ENCODE results near the gene ABCF3. TPM values are rescaled to one million over a fixed set of nuclear protein-coding genes. Genes with fewer than 3 reads are reported as not detected.

ABCF3 gene
- polyA plus RNA-seq, 1 donor, result 53.2 TPM

DNA sequence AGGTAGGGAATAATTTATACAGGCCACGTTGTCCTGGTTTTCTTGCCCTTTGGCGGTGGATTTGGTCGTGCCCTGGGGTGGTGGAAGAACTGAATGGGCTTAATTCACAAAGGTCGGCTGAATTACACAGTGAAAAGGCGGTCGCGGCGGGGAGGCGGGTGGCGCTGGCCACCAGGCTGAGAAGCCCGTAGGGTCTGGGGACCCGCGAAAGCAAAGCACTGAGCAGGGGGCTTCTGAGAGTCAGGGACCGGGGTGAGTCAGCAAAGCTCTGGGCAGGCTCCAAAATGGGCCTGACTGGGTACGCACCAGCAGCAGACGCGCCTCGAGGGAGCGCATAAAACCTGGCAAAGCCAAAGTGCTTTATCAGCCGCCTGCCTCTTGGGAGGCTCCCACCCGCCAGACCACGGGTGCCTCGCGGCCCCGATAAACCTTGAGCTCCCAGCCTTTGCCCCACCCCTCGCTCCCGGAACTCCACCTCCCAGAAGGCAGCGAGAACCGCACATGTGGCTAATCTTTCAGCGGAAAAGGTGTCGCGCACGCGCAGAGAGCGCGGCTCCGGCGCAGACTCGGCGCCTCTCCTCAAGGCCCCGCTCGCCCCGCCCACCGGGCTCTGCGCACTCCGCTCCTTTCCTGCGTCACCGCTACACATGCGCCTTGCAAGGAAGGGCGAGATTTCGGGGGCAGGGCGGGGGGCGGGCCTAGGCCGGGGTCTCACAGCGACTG, 377 bp upstream of the ABCF3 start:
- DNase-seq (ENCODE audit: low read depth), result peak; percentile 99

DNA sequence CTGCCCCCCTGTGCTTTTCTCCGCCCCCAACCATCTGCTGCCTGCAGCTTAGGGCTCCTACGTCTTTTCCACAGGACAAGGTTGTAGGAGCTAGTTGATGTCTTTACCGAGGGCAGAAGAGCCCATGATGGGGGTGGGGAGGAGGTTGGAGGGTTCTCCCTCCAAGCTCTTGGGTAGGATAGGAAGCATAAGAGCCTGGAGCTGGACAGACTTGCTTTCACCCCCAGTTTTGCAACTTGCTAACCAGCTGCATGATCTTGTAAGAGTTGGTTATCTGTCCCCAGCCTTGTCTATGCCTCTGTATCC, 856 bp downstream of the ABCF3 start:
- DNase-seq (ENCODE audit: low read depth), result no peak

DNA sequence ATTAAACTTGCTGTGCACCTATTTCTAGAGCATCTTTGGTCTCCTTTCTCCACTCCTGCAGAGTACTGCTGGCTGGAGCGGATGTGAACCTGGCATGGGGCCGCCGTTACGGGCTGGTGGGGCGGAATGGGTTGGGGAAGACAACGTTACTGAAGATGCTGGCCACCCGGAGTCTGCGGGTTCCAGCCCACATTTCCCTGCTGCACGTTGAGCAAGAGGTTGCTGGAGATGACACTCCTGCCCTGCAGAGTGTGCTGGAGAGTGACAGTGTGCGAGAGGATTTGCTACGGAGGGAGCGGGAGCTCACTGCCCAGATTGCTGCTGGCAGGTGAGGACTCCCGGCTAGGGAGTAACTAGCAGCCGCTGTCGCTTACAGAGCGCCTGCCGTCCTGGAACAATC, 2.1 kb downstream of the ABCF3 start:
- DNase-seq (ENCODE audit: low read depth), result no peak

DNA sequence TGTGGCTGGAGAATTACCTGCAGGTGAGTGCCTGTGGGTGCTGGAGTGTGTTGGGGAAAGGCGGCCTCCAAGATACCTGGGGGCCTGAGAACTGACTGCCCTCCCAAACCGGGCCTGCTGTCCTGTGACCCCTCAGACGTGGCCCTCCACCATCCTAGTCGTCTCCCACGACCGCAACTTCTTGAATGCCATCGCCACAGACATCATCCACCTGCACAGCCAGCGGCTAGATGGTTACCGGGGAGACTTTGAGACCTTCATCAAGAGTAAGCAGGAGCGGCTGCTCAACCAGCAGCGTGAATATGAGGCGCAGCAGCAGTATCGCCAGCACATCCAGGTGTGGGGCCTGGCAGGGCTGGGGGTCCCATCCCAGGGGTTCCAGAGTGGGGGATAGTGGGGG, 3.4 kb downstream of the ABCF3 start:
- no peak for DNase-seq (ENCODE audit: low read depth)

DNA sequence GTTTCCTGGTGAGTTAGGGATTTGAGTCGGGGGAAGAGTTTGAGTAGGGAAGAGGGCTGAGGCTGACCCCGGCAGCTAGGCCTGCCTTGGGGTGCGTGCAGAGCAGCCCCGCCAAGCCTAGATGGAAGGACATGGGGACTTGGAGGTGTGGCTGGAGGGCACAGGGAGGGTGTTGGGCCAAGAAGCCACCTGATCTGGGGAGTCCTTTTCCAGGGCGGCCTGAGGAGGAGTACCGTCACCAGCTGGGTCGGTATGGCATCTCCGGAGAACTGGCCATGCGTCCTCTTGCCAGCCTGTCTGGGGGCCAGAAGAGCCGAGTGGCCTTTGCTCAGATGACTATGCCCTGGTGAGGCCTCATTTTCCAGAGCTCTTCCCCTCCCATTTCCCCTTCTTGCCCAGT, 6.9 kb downstream of the ABCF3 start:
- DNase-seq (ENCODE audit: low read depth), result no peak

DNA sequence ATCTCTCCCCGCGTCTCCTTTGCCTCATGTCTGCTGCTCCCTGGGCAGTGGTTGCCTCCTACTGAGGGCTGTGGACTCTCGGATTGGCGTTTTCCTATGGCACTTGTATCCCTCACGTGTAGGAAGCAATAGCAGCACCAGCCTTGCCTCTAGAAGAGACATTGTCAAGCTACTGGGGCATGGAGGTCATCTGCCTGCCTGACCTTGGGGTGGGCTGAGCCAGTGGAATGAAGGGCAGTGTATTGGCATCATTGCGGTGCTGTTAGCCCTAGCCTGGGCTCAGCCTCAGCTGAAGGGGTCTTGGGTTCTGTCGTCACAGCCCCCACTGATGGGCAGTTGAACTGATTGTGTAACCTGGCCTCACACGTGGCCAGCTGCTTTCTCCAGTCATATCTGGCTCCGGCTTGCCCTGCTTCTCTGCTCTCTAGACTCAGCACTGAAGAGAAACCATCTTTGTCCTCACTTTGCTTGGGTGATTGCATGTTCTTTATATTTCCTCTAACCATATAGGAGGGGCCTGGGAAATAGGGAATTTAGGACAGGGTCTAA, 8.1 kb downstream of the ABCF3 start:
- no peak for DNase-seq (ENCODE audit: low read depth)

DNA sequence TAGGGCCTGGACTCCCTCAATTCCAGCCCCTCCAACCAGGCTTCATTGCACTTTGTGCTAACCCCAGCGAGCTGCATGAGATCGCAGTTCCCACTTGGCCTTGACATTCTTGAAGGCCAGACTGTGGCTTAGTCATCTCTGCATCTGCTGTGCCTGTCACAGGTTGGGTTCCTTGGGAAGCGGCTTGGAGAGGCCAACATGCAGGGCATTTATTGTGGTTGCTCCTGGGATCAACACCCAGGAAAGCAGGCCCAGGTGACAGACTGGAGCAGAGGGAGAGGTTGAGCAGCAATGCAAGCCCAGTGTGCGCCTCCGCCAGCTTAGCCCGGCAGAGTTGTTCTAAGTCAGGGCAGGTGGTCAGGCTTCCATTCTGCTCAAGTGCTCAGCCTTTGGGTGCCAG, 10.5 kb downstream of the ABCF3 start:
- DNase-seq (ENCODE audit: low read depth), result no peak

DNA sequence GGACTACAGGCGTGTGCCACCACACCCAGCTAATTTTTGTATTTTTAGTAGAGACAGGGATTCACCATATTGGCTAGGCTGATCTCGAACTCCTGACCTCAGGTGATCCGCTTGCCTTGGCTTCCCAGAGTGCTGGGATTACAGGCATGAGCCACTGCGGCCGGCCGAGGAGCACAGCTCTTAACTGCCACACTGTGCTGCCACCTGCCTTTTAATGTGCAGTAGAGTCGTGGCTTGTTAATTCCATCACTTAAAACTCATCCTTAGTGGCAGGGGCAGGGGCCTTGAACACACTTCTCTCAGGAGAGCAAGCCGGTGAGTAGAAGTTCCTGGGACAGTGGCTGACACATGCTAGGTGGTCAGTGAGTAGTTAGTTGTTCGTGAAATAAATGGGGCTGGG, 12.5 kb downstream of the ABCF3 start:
- DNase-seq (ENCODE audit: low read depth), result no peak

DNA sequence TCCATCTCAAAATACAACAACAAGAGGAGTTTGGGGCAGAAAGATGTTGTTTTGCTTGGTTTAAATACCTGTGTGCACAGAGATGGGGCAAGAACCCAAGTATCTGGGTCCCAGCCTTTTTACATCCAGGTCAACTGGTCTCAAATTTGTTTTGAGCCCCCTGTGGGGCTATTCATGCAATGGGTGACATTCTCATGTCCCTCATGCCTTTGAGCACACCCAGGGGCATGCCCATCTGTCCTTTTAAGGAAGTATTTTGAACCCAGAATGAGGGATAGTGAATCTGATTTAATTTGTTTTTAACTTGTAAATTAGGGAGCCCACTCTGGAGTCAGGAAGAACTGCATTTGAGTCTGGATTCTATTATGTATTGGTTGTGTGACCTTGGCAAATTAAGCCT, 14.8 kb downstream of the ABCF3 start:
- DNase-seq (ENCODE audit: low read depth), result no peak

DNA sequence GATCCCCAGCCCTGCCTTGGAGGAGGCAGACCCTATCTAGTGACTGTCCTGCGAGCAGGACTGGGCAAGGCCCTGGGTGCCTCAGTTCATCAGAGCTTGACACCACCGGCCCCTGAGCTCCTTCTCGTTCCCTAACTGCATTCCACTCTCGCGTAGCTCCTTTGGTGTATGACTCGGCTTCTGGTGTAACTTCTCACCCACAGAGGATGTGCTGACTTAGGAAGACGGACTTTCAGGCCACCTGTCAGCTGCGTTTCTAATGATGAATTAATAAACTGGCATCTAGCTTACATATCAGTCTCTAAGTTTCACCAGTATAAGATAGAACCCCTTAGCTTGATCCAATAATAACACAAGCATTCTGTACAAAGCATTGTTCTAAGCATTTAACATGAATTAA, 17.5 kb downstream of the ABCF3 start:
- DNase-seq (ENCODE audit: low read depth), result no peak

DNA sequence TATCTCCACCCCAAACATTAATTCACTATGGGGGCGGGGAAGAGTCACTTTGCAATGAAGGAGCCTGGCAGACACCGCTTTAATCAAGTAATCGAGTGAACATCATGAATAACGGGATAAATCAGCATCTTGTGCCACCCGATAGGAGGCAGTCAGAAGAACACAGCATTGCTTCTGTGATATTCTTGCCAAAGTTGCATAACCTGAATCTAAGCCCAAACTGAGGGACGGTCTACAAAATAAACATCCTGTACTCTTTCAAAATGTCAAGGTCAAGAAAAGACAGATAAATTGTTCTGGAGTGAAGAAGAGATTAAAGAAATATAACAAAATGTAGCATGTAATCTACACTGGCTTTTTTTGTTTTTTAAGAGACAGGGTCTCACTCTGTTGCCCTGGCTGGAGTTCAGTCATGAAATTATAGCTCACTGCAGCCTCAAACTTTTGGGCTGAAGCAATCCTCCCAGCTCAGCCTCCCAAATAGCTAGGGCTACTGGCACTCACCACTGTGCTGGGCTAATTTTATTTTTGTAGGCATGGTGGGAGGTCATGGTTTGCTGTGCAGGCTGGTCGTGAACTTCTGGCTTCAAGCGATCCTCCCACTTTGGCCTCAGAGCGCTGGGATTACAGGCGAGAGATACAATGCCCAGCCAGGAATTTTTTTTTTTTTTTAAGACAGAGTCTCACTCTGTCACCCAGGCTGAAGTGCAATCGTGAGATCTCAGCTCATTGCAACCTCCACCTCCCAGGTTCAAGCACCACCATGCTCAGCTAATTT, 23.3 kb downstream of the ABCF3 start:
- no peak for DNase-seq (ENCODE audit: low read depth)

DNA sequence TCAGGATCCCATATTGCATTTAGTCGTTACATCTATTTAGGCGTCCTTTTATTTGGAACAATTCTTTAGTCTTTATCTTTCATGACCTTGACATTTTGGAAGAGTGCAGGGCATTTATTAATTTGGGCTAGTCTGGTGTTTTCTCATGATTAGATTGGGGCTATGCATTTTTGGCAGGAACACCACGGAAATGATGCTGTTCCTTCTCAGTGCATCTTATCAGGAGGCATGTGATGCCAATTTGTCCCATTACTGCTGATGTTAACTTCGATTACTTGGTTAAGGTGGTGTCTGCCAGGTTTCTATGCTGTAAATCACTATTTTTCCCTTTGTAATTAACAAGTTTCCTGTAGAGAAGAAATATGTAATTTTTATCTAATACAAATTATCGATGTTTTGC, 25.3 kb downstream of the ABCF3 start:
- DNase-seq (ENCODE audit: low read depth), result no peak

DNA sequence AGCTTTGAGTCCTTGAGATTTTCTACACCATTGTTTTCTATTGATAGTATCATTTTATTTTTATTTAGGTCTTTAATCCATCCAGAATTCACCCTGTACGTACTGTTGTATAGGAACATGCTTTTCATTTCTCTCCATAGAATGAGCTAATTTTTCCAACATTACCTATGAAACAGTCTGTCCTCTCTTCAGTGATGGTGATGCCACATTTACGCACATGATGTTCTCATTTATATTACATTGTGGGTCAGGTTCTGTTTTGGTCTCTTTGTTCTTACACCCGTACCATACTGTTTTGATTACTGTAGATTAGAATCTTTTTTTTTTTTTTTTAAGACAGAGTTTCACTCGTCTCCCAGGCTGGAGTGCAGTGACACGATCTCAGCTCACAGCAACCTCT, 25.7 kb downstream of the ABCF3 start:
- DNase-seq (ENCODE audit: low read depth), result no peak

DNA sequence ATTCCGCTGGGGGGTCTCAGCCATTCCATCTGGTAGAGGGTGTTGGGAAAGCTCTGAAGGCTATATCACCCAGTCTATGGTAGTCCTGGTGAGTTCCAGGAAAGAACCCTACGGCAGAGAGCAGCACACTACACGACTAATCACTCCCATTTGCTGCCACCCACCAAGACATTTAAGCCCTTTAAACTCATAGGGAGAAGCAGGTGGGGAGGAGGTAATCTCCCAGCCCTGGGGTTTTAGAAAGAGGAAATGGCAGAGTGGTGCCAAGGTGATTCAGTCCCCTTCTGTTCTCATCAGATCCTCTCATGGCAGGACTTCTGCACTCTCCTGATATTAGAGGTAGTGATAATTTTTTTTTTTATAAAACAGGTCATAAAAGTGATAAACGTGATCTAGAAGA, 32.8 kb downstream of the ABCF3 start:
- DNase-seq (ENCODE audit: low read depth), result no peak

DNA sequence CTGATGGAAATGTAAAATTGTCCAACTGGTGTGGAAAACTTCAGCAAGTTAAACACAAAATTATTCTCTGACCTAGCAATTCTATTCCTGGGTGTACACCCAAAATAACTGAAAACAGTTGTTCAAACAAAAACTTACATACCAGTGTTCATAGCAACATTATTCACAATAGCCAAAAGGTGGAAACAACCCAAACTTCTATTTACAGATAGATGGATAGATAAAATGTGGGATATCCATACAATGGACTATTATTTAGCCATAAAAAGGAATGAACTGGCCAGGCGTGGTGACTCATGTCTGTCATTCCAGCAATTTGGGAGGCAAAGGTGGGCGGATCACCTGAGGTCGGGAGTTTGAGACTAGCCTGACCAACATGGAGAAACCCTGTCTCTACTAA, 36.5 kb downstream of the ABCF3 start:
- no peak for DNase-seq (ENCODE audit: low read depth)

DNA sequence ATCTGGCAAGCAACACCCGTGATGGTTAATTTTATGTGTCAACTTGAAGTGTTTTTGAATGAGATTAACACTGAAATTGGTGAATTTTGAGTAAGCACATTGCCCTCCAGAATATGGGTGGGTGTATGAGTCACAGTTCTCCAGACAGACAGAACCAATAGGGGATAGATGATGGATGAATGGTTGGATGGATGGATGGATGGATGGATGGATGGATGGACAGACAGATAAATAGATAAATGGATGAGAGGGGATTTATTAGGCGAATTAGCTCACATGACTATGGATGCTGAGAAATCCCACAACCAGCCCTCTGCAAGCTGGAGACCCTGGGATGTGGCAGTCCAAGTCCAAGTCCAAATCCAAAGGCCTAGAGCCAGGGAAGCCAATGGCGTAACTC, 37.9 kb downstream of the ABCF3 start:
- DNase-seq (ENCODE audit: low read depth), result no peak

DNA sequence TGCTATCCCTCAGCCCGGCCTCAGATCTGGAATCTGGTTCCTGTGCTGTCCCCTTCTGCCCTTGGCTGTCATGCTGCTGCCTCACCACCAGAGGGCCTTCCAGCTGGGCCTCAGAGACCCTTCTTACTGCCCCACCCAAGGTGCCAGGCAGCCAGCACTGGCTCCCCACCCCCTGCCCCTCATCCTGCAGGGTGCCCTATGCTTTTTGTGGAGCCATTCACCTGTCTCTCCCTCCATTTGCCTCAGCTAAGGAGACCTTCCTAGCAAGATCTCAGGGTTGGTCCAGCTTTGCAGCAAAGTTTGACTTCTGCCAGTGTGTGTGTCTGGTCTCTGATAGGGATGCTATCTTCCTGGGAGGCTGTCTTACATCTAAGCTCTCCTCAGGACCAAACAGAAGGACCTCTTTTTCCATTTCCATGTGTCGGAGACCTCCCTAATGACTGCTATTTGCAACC, 41.5 kb downstream of the ABCF3 start:
- DNase-seq (ENCODE audit: low read depth), result no peak

DNA sequence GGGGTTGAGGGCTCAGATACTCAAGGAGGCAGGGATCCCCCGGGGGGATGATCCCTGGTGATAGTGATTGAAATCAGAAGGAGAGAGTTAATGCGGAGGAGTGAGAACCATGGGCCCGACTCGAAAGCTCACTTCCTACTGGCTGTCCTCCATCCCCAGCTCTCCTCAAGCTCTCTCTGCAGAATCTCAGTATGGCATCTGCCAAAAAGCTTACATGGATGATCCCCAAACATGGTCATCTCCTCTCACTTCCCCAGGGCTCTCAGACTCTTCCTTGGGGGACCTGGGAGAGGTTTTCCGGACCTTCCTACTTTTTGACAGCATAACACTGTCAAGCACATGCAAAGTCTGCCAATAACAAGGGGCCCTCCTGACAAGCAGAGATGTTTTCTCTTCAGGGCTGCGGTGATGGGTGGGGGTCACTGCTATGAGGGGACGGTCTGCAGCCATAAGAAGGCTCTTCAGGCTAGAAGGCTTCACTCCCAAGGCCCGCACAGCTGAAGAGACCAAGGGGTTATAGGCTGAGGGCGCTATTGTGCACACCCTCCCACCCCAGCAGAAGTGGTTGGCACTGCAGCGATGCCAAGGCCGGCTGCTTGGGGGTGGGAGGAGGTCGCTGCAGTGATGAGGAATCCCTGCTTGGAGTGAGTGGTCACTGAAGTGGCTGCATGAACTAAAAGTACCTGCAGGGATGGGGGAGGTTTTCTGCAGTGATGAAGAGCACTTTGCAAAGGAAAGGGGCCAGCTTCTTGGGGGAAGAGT, 42.6 kb downstream of the ABCF3 start:
- no peak for DNase-seq (ENCODE audit: low read depth)

DNA sequence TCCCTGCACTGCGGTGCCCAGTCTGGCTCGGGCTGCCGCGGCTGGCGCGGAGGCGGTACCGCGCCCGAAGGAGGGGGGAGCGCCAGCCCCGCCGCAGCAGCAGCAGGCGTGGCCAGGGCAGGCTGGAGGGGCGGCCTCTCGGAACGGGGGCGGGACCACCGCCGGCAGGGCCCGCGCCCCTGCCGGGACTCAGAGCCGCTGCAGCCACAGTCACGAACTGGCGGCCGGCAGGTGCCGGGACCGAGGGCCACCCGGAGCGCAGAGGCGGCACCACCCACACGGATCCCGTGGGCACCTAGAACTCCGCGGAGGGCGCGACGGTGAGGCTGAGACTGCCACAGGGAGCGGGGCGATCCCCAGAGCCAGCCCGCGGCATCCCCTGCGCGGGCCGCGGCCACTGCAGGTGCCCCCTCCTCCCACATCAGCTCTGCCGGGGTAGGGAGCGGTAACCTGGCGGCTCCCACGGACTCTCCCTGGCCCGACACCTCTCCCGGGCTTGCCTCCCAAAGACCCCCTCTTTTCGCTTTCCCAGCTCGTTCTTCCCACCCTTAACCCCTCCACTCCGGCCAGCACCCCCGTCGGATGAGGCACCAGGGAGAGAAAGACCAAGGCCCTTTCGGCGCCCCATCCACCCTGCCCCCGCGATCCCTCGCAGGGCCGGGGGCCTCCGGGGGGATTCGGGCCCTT, 43.5 kb downstream of the ABCF3 start, which contains the start of gene VWA5B2:
VWA5B2 (plus strand) TSS at position 192 of the 687 bp plus-strand sequence. CDS start 944 bp downstream, outside the sequence.
- DNase-seq (ENCODE audit: low read depth), result no peak

DNA sequence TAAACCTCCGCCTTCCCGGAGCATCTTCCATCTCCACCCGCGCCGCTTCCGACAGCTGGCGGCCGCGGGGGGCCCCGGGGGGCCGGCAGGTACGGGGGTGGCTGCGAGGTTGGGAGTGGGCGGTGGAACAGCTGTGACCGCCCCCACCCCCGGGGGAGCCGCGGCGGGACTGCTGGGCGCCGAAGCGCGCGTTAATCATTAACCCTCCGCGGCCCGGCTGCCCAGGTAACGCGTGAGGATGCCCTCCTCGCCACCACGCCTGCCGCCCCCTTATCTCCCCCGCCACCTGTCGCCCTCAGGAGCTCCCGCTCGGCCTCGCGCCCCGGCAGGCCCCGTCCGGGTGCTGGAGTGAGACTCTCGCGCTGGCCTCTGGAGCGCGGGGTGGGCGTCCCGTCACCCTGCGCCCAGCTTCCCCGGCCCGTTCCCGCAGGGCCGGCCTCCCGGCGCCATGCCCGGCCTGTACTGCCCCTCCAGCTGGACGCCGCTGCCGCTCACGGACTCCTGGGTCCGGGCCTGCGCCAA, 44.1 kb downstream of the ABCF3 start:
- DNase-seq (ENCODE audit: low read depth), result no peak
